ENCODE results near the gene SCAMP2. TPM values are rescaled to one million over a fixed set of nuclear protein-coding genes. Genes with fewer than 3 reads are reported as not detected.

The SCAMP2 gene
- total RNA-seq, 2 donors from 2014 or later: 63.4 to 65.2 TPM

GRCh38 chr15:74868059-74868458 lies 5.1 kb downstream of the SCAMP2 start:
- intact Hi-C loops (cut with DNase I): no loop called here
- ATAC-seq: peak in 1 of 2 donors; percentile 1
- no peak for DNase-seq

- intact Hi-C loops (cut with DNase I): no loop called here
- DNase-seq (no peak), ATAC-seq (no peak)
Observed at GRCh38 chr15:74867466-74868038, 5.6 kb downstream of the SCAMP2 start.

DNA sequence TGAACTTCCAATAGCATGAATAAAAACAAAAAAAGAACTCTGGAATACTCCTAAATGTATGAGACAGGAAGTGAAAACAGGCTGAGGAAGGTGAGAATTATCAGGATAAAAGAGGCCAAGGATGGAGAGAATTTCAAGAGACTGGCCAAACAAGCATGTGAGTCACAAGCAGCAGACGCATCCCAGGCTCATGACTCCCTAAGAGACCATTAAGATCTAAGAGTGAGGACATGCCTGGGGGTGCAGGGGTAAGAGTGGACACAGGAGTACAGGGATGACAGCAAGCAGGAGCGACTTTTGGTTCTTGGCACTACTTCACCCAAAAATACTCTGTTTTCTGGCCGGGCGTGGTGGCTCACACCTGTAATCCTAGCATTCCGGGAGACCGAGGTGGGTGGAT lies 7.1 kb downstream of the SCAMP2 start:
- intact Hi-C loops (cut with DNase I): no loop called here
- DNase-seq: no peak
- ATAC-seq: peak in 1 of 2 donors; percentile 19

DNA sequence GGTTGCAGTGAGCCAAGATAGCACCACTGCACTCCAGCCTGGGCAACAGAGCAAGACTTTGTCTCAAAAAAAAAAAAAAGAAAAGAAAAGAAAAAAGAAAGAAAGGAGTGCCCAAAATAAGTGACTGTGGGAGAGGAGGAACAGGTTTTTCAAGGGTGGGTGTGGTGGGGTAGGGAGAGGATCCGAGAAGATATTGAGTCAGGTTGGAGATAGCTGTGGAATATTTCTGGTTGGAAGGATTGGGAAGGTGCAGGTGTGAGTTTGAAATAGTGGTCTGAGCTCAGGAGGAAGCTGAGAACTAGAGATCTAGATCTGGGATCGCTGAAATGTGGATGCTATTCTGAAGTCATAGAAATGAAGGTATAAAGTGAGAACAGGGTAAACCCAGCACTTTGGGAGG lies 7.8 kb downstream of the SCAMP2 start:
- intact Hi-C loops (cut with DNase I): no loop called here
- ATAC-seq: no peak
- DNase-seq: no peak

GRCh38 chr15:74864296-74864695 lies 8.9 kb downstream of the SCAMP2 start:
- intact Hi-C loops (cut with DNase I): no loop called here
- no peak for ATAC-seq
- DNase-seq: no peak

DNA sequence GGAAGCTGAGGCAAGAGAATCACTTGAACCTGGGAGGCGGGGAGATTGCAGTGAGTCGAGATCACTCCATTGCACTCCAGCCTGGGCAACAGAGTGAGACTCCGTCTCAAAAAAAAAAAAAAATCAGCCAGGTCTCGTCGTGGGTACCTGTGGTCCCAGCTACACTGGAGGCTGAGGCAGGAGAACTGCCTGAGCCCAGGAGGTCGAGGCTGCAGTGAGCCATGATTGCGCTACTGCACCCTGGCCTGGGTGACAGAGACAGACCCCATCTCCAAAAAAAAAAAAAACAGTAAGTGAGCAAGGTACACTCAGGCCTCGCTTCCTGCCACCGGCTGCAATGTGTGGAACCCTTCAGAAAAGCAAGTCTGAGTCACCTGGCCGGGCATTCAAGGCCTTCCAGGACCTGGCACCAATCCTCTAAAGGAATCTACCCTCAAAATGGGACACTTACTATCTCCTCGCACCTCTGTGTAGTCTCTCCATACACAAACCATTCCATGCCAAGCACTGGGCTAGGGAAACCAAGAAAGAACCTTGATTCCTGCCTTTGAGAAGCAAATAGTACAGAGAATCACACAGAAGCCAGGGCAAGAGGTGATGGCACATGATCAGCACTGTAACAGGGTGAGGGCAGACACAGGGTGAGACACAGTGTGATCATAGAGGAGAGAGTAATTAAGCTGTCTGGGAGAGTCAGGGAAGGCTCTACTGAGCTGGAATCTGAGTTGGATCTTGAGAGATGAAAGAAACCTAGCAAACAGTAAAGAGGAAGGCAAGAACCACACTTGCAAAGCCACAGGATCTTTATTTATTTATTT lies 9.7 kb downstream of the SCAMP2 start:
- intact Hi-C loops (cut with DNase I): no loop called here
- no peak for DNase-seq
- peak in 1 of 2 donors; percentile 53 for ATAC-seq

DNA sequence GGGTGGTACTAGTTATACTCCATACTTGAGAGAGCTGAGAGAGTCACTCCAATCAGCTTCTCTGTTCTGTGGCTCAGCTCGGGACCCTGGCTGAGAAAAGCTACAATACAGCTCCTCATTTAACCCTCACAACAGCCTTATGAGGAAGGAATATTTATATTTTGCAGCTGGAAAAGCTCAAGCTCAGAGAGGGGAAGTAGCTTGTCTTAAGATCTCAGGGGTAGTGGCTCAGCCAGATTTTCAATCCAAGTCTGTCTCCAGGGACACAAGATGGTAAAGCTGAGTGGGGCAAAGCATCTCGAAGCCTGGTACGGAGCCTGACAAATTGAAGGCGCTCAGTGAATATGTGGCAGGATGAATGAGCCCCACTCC lies 14.8 kb downstream of the SCAMP2 start:
- DNase-seq (no peak), ATAC-seq (no peak)
- intact Hi-C loops (cut with DNase I): no loop called here

- ATAC-seq: no peak
- intact Hi-C loops (cut with DNase I): no loop called here
- DNase-seq: no peak
Observed at GRCh38 chr15:74857671-74858368, 15.3 kb downstream of the SCAMP2 start.

DNA sequence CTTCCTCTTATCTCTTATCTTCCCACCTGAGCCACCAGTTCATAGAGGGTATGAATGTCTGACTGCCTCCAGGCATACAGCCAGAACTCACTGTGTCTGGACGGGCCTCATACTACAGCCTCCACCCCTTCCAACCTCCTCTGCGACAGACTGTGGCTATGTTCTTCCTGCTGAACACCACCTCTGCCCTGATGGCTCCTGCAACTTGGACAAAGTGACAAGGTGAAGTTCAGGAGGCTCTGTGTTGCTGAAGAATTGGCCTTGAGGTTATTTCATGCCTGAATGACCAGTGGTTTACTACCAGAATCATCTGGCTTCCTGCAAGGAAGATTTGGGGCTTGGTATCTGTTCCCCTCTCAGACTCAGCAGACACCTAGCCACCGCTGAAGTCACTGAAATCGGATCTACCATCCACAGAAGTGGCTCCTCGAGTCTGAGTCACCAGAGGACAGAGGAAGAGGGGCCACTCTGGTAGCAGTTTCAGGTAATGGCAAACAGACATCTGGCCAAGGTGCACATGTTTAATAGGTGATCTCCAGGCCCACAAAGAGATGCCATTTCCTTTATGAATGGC lies 16.0 kb downstream of the SCAMP2 start:
- intact Hi-C loops (cut with DNase I): no loop called here
- DNase-seq: no peak
- peak in 1 of 2 donors; percentile 50 for ATAC-seq

GRCh38 chr15:74856537-74856936 lies 16.6 kb downstream of the SCAMP2 start:
- intact Hi-C loops (cut with DNase I): no loop called here
- no peak for ATAC-seq
- DNase-seq: no peak

DNA sequence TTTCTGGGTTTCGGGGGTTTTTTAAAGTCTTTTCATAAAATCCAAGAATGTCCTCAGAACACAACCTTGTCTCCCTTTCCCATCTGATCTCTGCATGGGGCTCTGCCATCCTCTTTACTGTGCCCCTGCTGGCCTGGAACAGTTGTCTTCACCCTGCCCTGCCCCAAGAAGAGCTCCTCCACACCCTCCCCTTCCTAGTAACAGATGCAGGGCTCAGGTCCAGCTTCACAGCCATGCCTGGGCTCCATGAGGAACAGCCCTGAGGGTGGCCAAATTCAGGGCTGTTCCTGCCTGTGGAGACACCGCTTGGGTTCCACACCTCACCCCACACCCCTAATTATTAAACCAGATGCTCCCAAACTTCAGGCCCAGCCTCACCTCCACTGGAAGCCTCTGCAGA lies 17.3 kb downstream of the SCAMP2 start:
- no peak for DNase-seq
- peak; percentile 38 to 56 for ATAC-seq
- intact Hi-C loops (cut with DNase I): no loop called here

DNA sequence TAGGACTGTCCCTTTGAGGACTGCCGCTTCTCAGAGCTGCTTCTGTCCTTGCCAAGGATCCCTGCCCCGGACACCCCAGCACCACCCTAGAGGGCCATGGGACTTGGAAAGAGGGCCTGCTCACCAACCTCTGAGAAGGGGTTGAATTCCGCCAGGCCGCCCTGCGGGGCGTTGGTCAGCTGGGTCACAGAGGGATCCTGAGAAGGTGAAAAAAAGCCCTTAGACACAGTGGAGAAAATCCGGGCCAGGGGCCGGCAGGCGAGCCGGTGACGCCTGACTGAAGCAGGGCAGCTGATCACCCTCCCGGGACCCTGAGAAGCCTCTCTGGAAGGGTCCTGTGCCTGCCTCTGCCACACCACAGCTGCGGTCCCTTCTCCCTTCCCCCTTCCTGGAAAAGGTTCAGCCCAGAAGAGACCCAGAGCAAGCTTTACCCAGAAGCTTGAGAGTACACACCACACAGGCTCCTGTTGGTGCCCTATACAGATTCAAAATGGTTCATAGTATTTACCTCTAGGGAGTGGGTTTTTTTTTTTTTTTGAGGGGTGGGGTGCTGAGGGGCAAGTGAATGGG lies 18.6 kb downstream of the SCAMP2 start:
- ATAC-seq (no peak), DNase-seq (no peak)
- intact Hi-C loops (cut with DNase I): no loop called here

- no peak for DNase-seq
- intact Hi-C loops (cut with DNase I): no loop called here
- no peak for ATAC-seq
Observed at GRCh38 chr15:74851960-74852359, 21.2 kb downstream of the SCAMP2 start.

- DNase-seq: no peak
- ATAC-seq: no peak
- intact Hi-C loops (cut with DNase I): no loop called here
Observed at GRCh38 chr15:74850393-74850792, 22.8 kb downstream of the SCAMP2 start.

- peak in 1 of 2 donors; percentile 21 for ATAC-seq
- DNase-seq: no peak
- intact Hi-C loops (cut with DNase I): no loop called here
Observed at GRCh38 chr15:74847432-74847831, 25.7 kb downstream of the SCAMP2 start.

DNA sequence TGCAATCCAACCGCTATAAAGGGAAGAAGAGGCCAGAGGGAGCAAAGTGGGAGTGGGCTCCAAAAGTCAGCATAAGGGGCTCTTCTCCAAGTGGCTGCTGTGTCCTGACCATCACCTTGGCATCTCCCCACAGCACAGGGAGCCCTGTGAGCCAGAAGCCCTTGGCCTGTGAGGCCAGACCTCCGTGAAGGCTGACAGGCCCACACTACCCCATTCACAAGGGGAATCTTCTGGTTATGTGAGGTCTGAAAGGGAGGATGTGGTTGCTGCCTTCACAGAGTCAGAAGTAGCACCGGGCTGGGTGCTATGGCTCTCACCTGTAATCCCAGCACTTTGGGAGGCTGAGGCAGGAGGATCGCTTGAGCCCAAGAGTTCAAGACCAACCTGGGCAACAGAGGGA lies 27.6 kb downstream of the SCAMP2 start:
- intact Hi-C loops (cut with DNase I): no loop called here
- no peak for ATAC-seq
- no peak for DNase-seq

DNA sequence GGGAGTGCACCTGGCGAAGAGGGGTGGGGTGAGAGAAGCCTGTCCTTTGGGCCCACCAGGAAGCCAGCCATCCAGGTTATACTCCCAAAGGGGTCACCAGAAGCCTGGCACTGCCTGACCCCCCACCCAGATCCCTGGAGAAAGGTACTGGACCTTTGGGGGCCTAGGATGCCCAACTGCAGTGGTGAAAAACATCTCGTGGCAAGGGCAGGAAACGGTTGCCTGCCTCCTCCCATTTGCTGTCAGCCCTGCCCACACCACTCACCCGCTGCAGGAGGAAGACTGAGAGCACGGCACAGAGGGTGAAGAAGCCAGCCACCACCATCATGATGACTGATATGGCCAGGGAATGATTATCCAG lies 28.0 kb downstream of the SCAMP2 start:
- intact Hi-C loops (cut with DNase I): no loop called here
- ATAC-seq (no peak), DNase-seq (no peak)

DNA sequence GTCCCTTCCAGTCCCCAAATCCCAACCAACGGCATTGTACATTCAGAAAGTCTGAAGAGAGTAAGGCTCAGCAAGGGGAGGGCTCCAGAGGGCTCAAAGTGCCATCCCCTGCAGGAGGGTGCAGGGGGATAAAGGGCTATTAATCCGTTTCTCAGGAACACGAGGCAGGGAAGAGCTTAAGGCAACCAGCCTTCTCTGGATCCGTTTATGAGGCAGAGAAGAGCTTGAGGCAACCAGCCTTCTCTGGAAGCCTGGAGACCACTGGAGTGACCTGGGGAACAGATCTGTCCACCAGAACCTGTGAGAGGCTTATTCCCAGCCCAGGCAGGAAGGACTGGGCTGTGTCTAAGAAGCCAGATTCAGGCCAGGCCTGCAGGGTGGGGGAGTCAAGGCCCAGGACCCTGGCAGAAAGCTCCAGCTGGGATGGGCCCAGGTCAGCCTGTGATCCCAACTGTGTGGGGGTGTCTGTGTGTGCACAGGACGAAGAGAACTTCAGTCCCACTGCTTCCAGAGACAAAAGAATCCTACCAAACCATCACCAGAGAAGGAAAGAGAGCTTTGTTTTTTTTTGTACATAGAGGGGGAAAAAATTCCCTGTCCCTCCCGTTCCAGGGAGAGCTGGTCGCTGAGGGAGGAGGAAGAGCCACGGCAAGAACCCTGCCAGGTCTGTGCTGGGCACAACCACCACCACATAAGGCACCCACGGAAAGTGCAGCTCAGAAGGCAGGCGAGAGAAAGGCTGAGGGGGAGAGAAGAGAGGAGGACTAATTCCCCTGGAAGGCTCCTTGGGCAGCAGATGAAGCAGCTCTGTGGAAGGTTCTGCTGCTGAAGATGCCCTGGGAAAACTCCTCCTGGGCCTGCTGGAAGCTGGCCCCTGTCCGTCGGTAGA lies 28.6 kb downstream of the SCAMP2 start:
- ATAC-seq: no peak
- intact Hi-C loops (cut with DNase I): loop anchor here in 1 of 2 donors (5.0 kb wide), 1 partner anchor 63 kb away; the partner anchor contains the start of gene FAM219B
- DNase-seq: no peak

- peak in 1 of 2 donors; percentile 3 for ATAC-seq
- DNase-seq: no peak
- intact Hi-C loops (cut with DNase I): loop anchor here in 1 of 2 donors (5.0 kb wide), 1 partner anchor 63 kb away; the partner anchor contains the start of gene FAM219B
Observed at GRCh38 chr15:74843891-74844299, 29.3 kb downstream of the SCAMP2 start.
